GM21723 (cell line): ENCODE results near the gene NUCB1.
"Not testable (repeated sequence)": the region's sequence is repeated elsewhere in the genome, so short reads cannot be mapped to it uniquely, and the experiment has no call there.

Experiments used
- ATAC-seq: cut with Tn5 transposase; IDR thresholded peaks from one replicate; pipeline ENCODE4 v1.9.1; 2021; ENCODE audit warnings: mild to moderate bottlenecking, moderate library complexity; ENCODE audit not compliant: unreplicated experiment

Gene NUCB1

GRCh38 chr19:48899781-48900476, at the start of gene NUCB1:
TSS of gene NUCB1 (plus strand) at chr19:48900312. CDS start at chr19:48900797, 485 bp downstream.
- ATAC-seq, result peak; percentile 82

- no peak for ATAC-seq
These were observed 47.8 kb upstream of the NUCB1 start for GRCh38 chr19:48852292-48852691.

- no peak for ATAC-seq
These were observed 46.6 kb upstream of the NUCB1 start for GRCh38 chr19:48853483-48853882.

GRCh38 chr19:48854103-48854502, 46.0 kb upstream of the NUCB1 start:
- no peak for ATAC-seq

GRCh38 chr19:48856921-48857320, 43.2 kb upstream of the NUCB1 start:
- no peak for ATAC-seq

GRCh38 chr19:48858984-48859710, 41.0 kb upstream of the NUCB1 start:
- no peak for ATAC-seq

GRCh38 chr19:48859711-48860572, 40.2 kb upstream of the NUCB1 start:
- ATAC-seq, result peak; percentile 54

- ATAC-seq, result no peak
These were observed 38.8 kb upstream of the NUCB1 start for GRCh38 chr19:48861313-48861712.

GRCh38 chr19:48862827-48863226, 37.3 kb upstream of the NUCB1 start:
- ATAC-seq, result no peak

GRCh38 chr19:48866692-48867091, 33.4 kb upstream of the NUCB1 start:
- ATAC-seq, result no peak

- ATAC-seq, result no peak
These were observed 32.9 kb upstream of the NUCB1 start for GRCh38 chr19:48867123-48867745.

GRCh38 chr19:48867746-48868113, 32.4 kb upstream of the NUCB1 start:
- no peak for ATAC-seq

GRCh38 chr19:48868114-48868886, 31.8 kb upstream of the NUCB1 start, which contains the start of gene PLEKHA4:
TSS of gene PLEKHA4 (minus strand) at chr19:48868617. CDS start at chr19:48867620, 997 bp downstream.
- no peak for ATAC-seq

- no peak for ATAC-seq
These were observed 30.1 kb upstream of the NUCB1 start for GRCh38 chr19:48870048-48870447.

GRCh38 chr19:48871471-48872181, 28.5 kb upstream of the NUCB1 start:
- ATAC-seq, result not testable (repeated sequence)

GRCh38 chr19:48872182-48872883, 27.8 kb upstream of the NUCB1 start, which contains the start of gene PPP1R15A:
TSS of gene PPP1R15A (plus strand) at chr19:48872421. CDS start at chr19:48873234, 813 bp downstream.
- ATAC-seq, result peak; percentile 43

GRCh38 chr19:48872884-48873475, 27.1 kb upstream of the NUCB1 start:
- peak; percentile 29 for ATAC-seq
